D721Med (cell line): ENCODE data around the gene MESP2.

Source experiments
- DNase-seq: peaks from one replicate; pipeline ENCODE4 v3.0.0; 2011; ENCODE audit warnings: low spot score; ENCODE audit not compliant: insufficient read length
- FAIRE-seq: peaks from 2 replicates; lab custom pipeline; 2011; peaks lifted over from hg19 to GRCh38; lab: Jason Lieb, UNC
- CTCF ChIP-seq: IDR thresholded peaks from 2 replicates; pipeline ENCODE4 v1.5.1; 2012; ENCODE audit warnings: mild to moderate bottlenecking, control low read depth; ENCODE audit not compliant: insufficient read depth; ENCODE audit errors: missing control alignments

MESP2 gene

GRCh38 chr15:89755701-89756100 is 20.4 kb upstream of the MESP2 start:
- FAIRE-seq (no peak), DNase-seq (no peak)
- TF ChIP-seq CTCF, result no peak

- DNase-seq (no peak), FAIRE-seq (no peak)
Observed at GRCh38 chr15:89756897-89757296, 19.2 kb upstream of the MESP2 start.

GRCh38 chr15:89758283-89758682 is 17.8 kb upstream of the MESP2 start:
- no peak for TF ChIP-seq CTCF
- no peak for FAIRE-seq
- no peak for DNase-seq

More at GRCh38 chr15:89756897-89757296, 19.2 kb upstream of the MESP2 start:
- TF ChIP-seq CTCF, result no peak

GRCh38 chr15:89758981-89759380 is 17.2 kb upstream of the MESP2 start:
- FAIRE-seq (no peak), DNase-seq (no peak)
- TF ChIP-seq CTCF, result no peak

GRCh38 chr15:89759835-89760234 is 16.3 kb upstream of the MESP2 start:
- DNase-seq (no peak), FAIRE-seq (no peak)
- TF ChIP-seq CTCF, result no peak

DNA sequence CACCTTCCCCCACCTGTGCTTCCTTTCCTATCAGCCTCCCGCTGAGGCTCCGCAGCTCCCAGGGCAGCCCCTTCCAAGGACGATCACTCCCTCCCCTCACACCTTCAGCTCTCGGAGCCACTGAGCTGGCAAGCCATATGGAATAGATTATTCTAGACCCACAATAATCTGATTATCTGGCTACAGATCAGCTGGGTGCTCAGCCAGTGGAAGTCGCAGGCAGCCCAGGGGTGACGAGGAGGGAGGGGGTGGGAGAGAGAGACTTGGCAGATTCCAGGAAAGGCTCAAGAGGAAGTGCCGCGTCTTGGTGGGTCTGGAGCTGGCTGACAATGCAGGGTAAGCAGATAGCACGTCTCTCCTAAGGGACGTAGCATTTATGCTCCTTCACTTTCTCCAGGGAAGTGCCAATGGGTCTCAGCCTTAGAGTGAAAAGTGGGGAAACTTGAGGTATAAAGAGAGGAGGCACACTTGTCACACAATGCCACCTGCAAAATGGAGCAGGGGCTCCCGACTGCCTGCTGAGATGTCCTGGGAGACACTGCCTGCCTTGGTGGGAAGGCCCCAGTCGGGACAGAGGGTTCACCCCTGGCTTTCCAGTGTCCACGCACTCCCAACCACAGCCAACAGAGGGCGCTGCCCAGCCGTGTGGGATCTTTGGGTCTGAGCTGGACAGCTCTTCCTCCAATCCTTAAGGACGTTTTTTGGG is 15.7 kb upstream of the MESP2 start:
- DNase-seq, result peak; percentile 93
- FAIRE-seq, result peak; percentile 81
- TF ChIP-seq CTCF, result peak; percentile 74
